ENCODE data around the gene GLRX5. TPM values are rescaled to one million over a fixed set of nuclear protein-coding genes. Genes with fewer than 3 reads are reported as not detected.
A peak's percentile ranks its signal among the peaks of the same experiment; 100 is the strongest.

The GLRX5 gene
- total RNA-seq, 1 experiment from 2014 or later: 67.8 TPM

GRCh38 chr14:95489214-95490137 is 45.4 kb upstream of the GLRX5 start:
- no TSS peak for BruUV-seq (replicated peaks)

GRCh38 chr14:95490138-95490509 is 44.7 kb upstream of the GLRX5 start:
- peaks cover 50% of the 10 kb centered on the region for H3K4me1 ChIP-seq
- Mint-ChIP-seq H3K27me3 (ENCODE audit: insufficient read depth, unreplicated experiment) (no peaks in the 10 kb centered on the region), H3K4me1 (ENCODE audit: low read depth, unreplicated experiment) (peaks cover 52% of the 10 kb centered on the region), H3K27ac (ENCODE audit: unreplicated experiment) (no peak overlapping the region), H3K36me3 (ENCODE audit: insufficient read depth, unreplicated experiment) (peaks cover 5% of the 10 kb centered on the region), H3K9me3 (ENCODE audit: unreplicated experiment) (no peaks in the 10 kb centered on the region), H3K4me3 (ENCODE audit: unreplicated experiment) (no peak overlapping the region)
- CTCF ChIA-PET: interaction anchor here (1.0 to 2.2 kb wide), 4 partner anchors 12 to 46 kb away, joined by 3 to 6 read pairs (median 3); no protein-coding TSS in a partner anchor
- DNase-seq: no peak
- no TSS peak for BruUV-seq (replicated peaks)
- TF ChIP-seq CTCF (IDR thresholded peaks at IDR 0.05; ENCODE audit: insufficient read depth in 1 of 2, low read depth in 1 of 2, low read length in 1 of 2, severe bottlenecking in 1 of 2, unreplicated experiment in 1 of 2): no peak
- no peaks in the 10 kb centered on the region; the same call in 1 of the 2 replicates for H3K9me3 ChIP-seq
- H3K36me3 ChIP-seq (ENCODE audit: control insufficient read depth, insufficient read depth, low read length): no peaks in the 10 kb centered on the region; the same call in 1 of the 2 replicates
- no peaks in the 10 kb centered on the region for H3K27me3 ChIP-seq (replicated peaks; ENCODE audit: control insufficient read depth, insufficient read depth, low read length)
- no peak overlapping the region for H3K4me3 ChIP-seq (ENCODE audit: low read depth, low read length)
- intact Hi-C loops (cut with micrococcal nuclease; ENCODE audit: unreplicated experiment): loop anchor here (2.0 kb wide), 1 partner anchor 37 kb away; no protein-coding TSS in a partner anchor
- POLR2A ChIA-PET: interaction anchor here (1.8 kb wide), 1 partner anchor 21 kb away, joined by 7 read pairs; no protein-coding TSS in a partner anchor

More at GRCh38 chr14:95489214-95490137, 45.4 kb upstream of the GLRX5 start:
- POLR2A ChIA-PET: no interaction called here
- H3K27ac Mint-ChIP-seq (ENCODE audit: unreplicated experiment): no peak overlapping the region
- CTCF ChIA-PET: no interaction called here
- H3K4me3 Mint-ChIP-seq (ENCODE audit: unreplicated experiment): no peak overlapping the region
- no peaks in the 10 kb centered on the region for H3K27me3 Mint-ChIP-seq (ENCODE audit: insufficient read depth, unreplicated experiment)
- TF ChIP-seq CTCF (IDR thresholded peaks at IDR 0.05; ENCODE audit: insufficient read depth in 1 of 2, low read depth in 1 of 2, low read length in 1 of 2, severe bottlenecking in 1 of 2, unreplicated experiment in 1 of 2): no peak
- H3K4me1 ChIP-seq: peaks cover 56% of the 10 kb centered on the region
- H3K27me3 ChIP-seq (replicated peaks; ENCODE audit: control insufficient read depth, insufficient read depth, low read length): no peaks in the 10 kb centered on the region
- no peaks in the 10 kb centered on the region; the same call in 1 of the 2 replicates for H3K9me3 ChIP-seq
- no peaks in the 10 kb centered on the region for H3K9me3 Mint-ChIP-seq (ENCODE audit: unreplicated experiment)
- no peak for DNase-seq
- H3K36me3 Mint-ChIP-seq (ENCODE audit: insufficient read depth, unreplicated experiment): peaks cover 6% of the 10 kb centered on the region
- peaks cover 57% of the 10 kb centered on the region for H3K4me1 Mint-ChIP-seq (ENCODE audit: low read depth, unreplicated experiment)
- H3K36me3 ChIP-seq (ENCODE audit: control insufficient read depth, insufficient read depth, low read length): no peaks in the 10 kb centered on the region; the same call in 1 of the 2 replicates
- intact Hi-C loops (cut with micrococcal nuclease; ENCODE audit: unreplicated experiment): loop anchor here (2.0 kb wide), 1 partner anchor 37 kb away; no protein-coding TSS in a partner anchor
- H3K4me3 ChIP-seq (ENCODE audit: low read depth, low read length): no peak overlapping the region

GRCh38 chr14:95490727-95491451 is 44.0 kb upstream of the GLRX5 start:
- H3K36me3 ChIP-seq (ENCODE audit: control insufficient read depth, insufficient read depth, low read length): no peaks in the 10 kb centered on the region; the same call in 1 of the 2 replicates
- H3K27ac Mint-ChIP-seq (ENCODE audit: unreplicated experiment): peak overlapping the region; percentile 85
- no peaks in the 10 kb centered on the region for H3K27me3 ChIP-seq (replicated peaks; ENCODE audit: control insufficient read depth, insufficient read depth, low read length)
- peak overlapping the region; percentile 41 for H3K4me3 Mint-ChIP-seq (ENCODE audit: unreplicated experiment)
- ChIA-PET CTCF (interaction anchor here (1.0 to 2.2 kb wide), 6 partner anchors 12 to 48 kb away, joined by 3 to 8 read pairs (median 4); no protein-coding TSS in a partner anchor), POLR2A (interaction anchor here (0.5 to 1.8 kb wide), 2 partner anchors 22 to 26 kb away, joined by 7 read pairs; partner anchors contain the start of gene SYNE3)
- H3K9me3 ChIP-seq: no peaks in the 10 kb centered on the region; the same call in 1 of the 2 replicates
- no peaks in the 10 kb centered on the region for H3K9me3 Mint-ChIP-seq (ENCODE audit: unreplicated experiment)
- DNase-seq: peak; percentile 73 to 82
- H3K36me3 Mint-ChIP-seq (ENCODE audit: insufficient read depth, unreplicated experiment): peaks cover 5% of the 10 kb centered on the region
- no peak overlapping the region for H3K4me3 ChIP-seq (ENCODE audit: low read depth, low read length)
- TSS peak; percentile 88 for BruUV-seq (replicated peaks)
- TF ChIP-seq CTCF (IDR thresholded peaks at IDR 0.05; ENCODE audit: insufficient read depth in 1 of 2, low read depth in 1 of 2, low read length in 1 of 2, severe bottlenecking in 1 of 2, unreplicated experiment in 1 of 2): no peak
- H3K27me3 Mint-ChIP-seq (ENCODE audit: insufficient read depth, unreplicated experiment): no peaks in the 10 kb centered on the region
- peaks cover 50% of the 10 kb centered on the region for H3K4me1 ChIP-seq
- intact Hi-C loops (cut with micrococcal nuclease; ENCODE audit: unreplicated experiment): loop anchor here (1.0 to 2.0 kb wide), 3 partner anchors 23 to 47 kb away; no protein-coding TSS in a partner anchor
- H3K4me1 Mint-ChIP-seq (ENCODE audit: low read depth, unreplicated experiment): peaks cover 44% of the 10 kb centered on the region
